IgD-negative memory B cell (primary cell): ENCODE data around the gene OSTC. TPM values are rescaled to one million over a fixed set of nuclear protein-coding genes. Genes with fewer than 3 reads are reported as not detected.

ENCODE experiments used
- H3K27ac Mint-ChIP-seq, 3 donors: one replicate each; pipeline ENCODE4 v1.8.0; 2020 to 2022; ENCODE audit warnings: mild to moderate bottlenecking in 3 of 3, mixed read lengths in 3 of 3, moderate library complexity in 1 of 3
- H3K27me3 Mint-ChIP-seq: one replicate; pipeline ENCODE4 v1.8.0; 2021; ENCODE audit warnings: mixed read lengths
- H3K36me3 Mint-ChIP-seq: one replicate; pipeline ENCODE4 v1.8.0; 2020; ENCODE audit warnings: mild to moderate bottlenecking, mixed read lengths
- H3K4me1 Mint-ChIP-seq, 3 donors: one replicate each; pipeline ENCODE4 v1.8.0; 2020 to 2022; ENCODE audit warnings: mixed read lengths in 3 of 3, mild to moderate bottlenecking in 1 of 3
- H3K4me3 Mint-ChIP-seq, 4 donors: one replicate each; pipeline ENCODE4 v1.8.0; 2020 to 2022; ENCODE audit warnings: mild to moderate bottlenecking in 4 of 4, mixed read lengths in 4 of 4, moderate library complexity in 3 of 4
- H3K9me3 Mint-ChIP-seq, 3 donors: one replicate each; pipeline ENCODE4 v1.8.0; 2020 to 2021; ENCODE audit warnings: mixed read lengths in 3 of 3, mild to moderate bottlenecking in 1 of 3
- polyA plus RNA-seq: library from polyadenylated mRNA; unstranded; fragments of 300-500 nt; fragmentation: Illumina TruSeq; gene quantifications from one replicate; pipeline ENCODE4 v1.2.3, GENCODE V29; 2021

OSTC gene
- polyA plus RNA-seq, 1 donor from 2014 or later, result 83.0 TPM

- Mint-ChIP-seq H3K27ac (no peak overlapping the region), H3K4me1 (no peaks in the 10 kb centered on the region), H3K27me3 (peaks cover 5% of the 10 kb centered on the region)
Observed at GRCh38 chr4:108716340-108716739, 65.9 kb downstream of the OSTC start.

GRCh38 chr4:108717386-108717785 is 67.0 kb downstream of the OSTC start:
- peaks cover 5% of the 10 kb centered on the region for H3K27me3 Mint-ChIP-seq
- no peaks in the 10 kb centered on the region for H3K4me1 Mint-ChIP-seq
- H3K27ac Mint-ChIP-seq, result no peak overlapping the region
- H3K9me3 Mint-ChIP-seq, result peaks cover 0 to 1% (median 0%) of the 10 kb centered on the region in 3 donors
- H3K36me3 Mint-ChIP-seq, result no peaks in the 10 kb centered on the region
- no peak overlapping the region for H3K4me3 Mint-ChIP-seq

More at GRCh38 chr4:108716340-108716739, 65.9 kb downstream of the OSTC start:
- Mint-ChIP-seq H3K9me3 (peaks cover 0 to 1% (median 0%) of the 10 kb centered on the region in 3 donors), H3K4me3 (no peak overlapping the region), H3K36me3 (no peaks in the 10 kb centered on the region)

Other genes with a start within 250 kb of the OSTC start
- 4,257 TPM for gene RPL34, start 30.0 kb upstream of the OSTC start, polyA plus RNA-seq
- not detected for gene ETNPPL, start 112.5 kb downstream of the OSTC start, polyA plus RNA-seq